H9 (cell line): ENCODE measurements around the gene ZMYND8. TPM values are rescaled to one million over a fixed set of nuclear protein-coding genes. Genes with fewer than 3 reads are reported as not detected.

Source experiments
- DNase-seq: peaks from one replicate; pipeline ENCODE4 v3.0.0-alpha.2; 2017
- H2AFZ ChIP-seq: one replicate; pipeline ENCODE4 v1.6.1; 2013; ENCODE audit warnings: mild to moderate bottlenecking, low read length, control low read depth, moderate library complexity
- H2AK5ac ChIP-seq: 2 replicates; pipeline ENCODE4 v1.6.1; 2013; ENCODE audit warnings: low read length, control low read depth, mixed read lengths; ENCODE audit not compliant: insufficient read length
- H2BK120ac ChIP-seq: one replicate; pipeline ENCODE4 v1.6.1; 2013; ENCODE audit warnings: low read depth, mild to moderate bottlenecking, low read length, control low read depth, inconsistent platforms; ENCODE audit not compliant: poor library complexity, severe bottlenecking
- H2BK12ac ChIP-seq: 2 replicates; pipeline ENCODE4 v1.6.1; 2013; ENCODE audit warnings: low read length, control low read depth, mixed read lengths, low read depth; ENCODE audit not compliant: insufficient read length
- H2BK15ac ChIP-seq: 2 replicates; pipeline ENCODE4 v1.6.1; 2013; ENCODE audit warnings: low read depth, low read length, control low read depth
- H2BK20ac ChIP-seq: one replicate; pipeline ENCODE4 v1.6.1; 2013; ENCODE audit warnings: low read depth, mild to moderate bottlenecking, low read length, control low read depth, inconsistent platforms; ENCODE audit not compliant: poor library complexity, severe bottlenecking
- H2BK5ac ChIP-seq: 2 replicates; pipeline ENCODE4 v1.6.1; 2013; ENCODE audit warnings: low read length, control low read depth, mixed read lengths; ENCODE audit not compliant: insufficient read length
- H3K14ac ChIP-seq: 2 replicates; pipeline ENCODE4 v1.6.1; 2013; ENCODE audit warnings: low read length, control low read depth; ENCODE audit not compliant: insufficient read depth
- H3K18ac ChIP-seq: 2 replicates; pipeline ENCODE4 v1.6.1; 2013; ENCODE audit warnings: low read depth, mild to moderate bottlenecking, mixed read lengths, low read length, control low read depth; ENCODE audit not compliant: insufficient read length
- H3K23ac ChIP-seq: 2 replicates; pipeline ENCODE4 v1.6.1; 2013; ENCODE audit warnings: low read length, control low read depth, mixed read lengths, low read depth; ENCODE audit not compliant: insufficient read length
- H3K23me2 ChIP-seq: 2 replicates; pipeline ENCODE4 v1.6.1; 2013; ENCODE audit warnings: low read depth, mild to moderate bottlenecking, mixed read lengths, low read length, control low read depth; ENCODE audit not compliant: insufficient read length, poor library complexity, severe bottlenecking
- H3K27ac ChIP-seq: 2 replicates; pipeline ENCODE4 v1.5.1; 2013; ENCODE audit warnings: low read length, control low read depth, mixed read lengths, low read depth; ENCODE audit not compliant: insufficient read length
- H3K27me3 ChIP-seq: 2 replicates; pipeline ENCODE4 v1.6.1; 2013; ENCODE audit warnings: low read length, control low read depth, inconsistent platforms; ENCODE audit not compliant: insufficient read depth
- H3K4ac ChIP-seq: 2 replicates; pipeline ENCODE4 v1.6.1; 2013; ENCODE audit warnings: low read depth, mild to moderate bottlenecking, control low read depth, inconsistent platforms, low read length, moderate library complexity
- H3K4me1 ChIP-seq: 2 replicates; pipeline ENCODE4 v1.6.1; 2013; ENCODE audit warnings: low read length, control low read depth, inconsistent platforms; ENCODE audit not compliant: insufficient read depth
- H3K4me2 ChIP-seq: 2 replicates; pipeline ENCODE4 v1.6.1; 2013; ENCODE audit warnings: low read length, control low read depth, mixed read lengths; ENCODE audit not compliant: insufficient read length, insufficient read depth
- H3K56ac ChIP-seq: 2 replicates; pipeline ENCODE4 v1.6.1; 2013; ENCODE audit warnings: low read depth, mild to moderate bottlenecking, mixed read lengths, low read length, control low read depth; ENCODE audit not compliant: insufficient read length
- H3K79me1 ChIP-seq: 2 replicates; pipeline ENCODE4 v1.6.1; 2013; ENCODE audit warnings: low read depth, mild to moderate bottlenecking, moderate library complexity, low read length, control low read depth, inconsistent platforms; ENCODE audit not compliant: insufficient read depth, poor library complexity, severe bottlenecking
- H3K79me2 ChIP-seq: 2 replicates; pipeline ENCODE4 v1.6.1; 2013; ENCODE audit warnings: low read length, control low read depth, inconsistent platforms; ENCODE audit not compliant: insufficient read depth
- H3K9ac ChIP-seq: 2 replicates; pipeline ENCODE4 v1.6.1; 2013; ENCODE audit warnings: low read length, control low read depth, mixed read lengths; ENCODE audit not compliant: insufficient read length; ENCODE audit errors: extremely low read depth
- H3K9me3 ChIP-seq: one replicate; pipeline ENCODE4 v1.6.1; 2013; ENCODE audit warnings: low read depth, low read length, inconsistent platforms; ENCODE audit not compliant: control insufficient read depth
- H3T11ph ChIP-seq: one replicate; pipeline ENCODE4 v1.6.1; 2013; ENCODE audit warnings: mild to moderate bottlenecking, low read length, control low read depth, inconsistent platforms
- H4K20me1 ChIP-seq: one replicate; pipeline ENCODE4 v1.6.1; 2013; ENCODE audit not compliant: control insufficient read depth, insufficient read length, insufficient read depth
- H4K5ac ChIP-seq: 2 replicates; pipeline ENCODE4 v1.6.1; 2013; ENCODE audit warnings: low read depth, mild to moderate bottlenecking, mixed read lengths, low read length, control low read depth; ENCODE audit not compliant: insufficient read length
- H4K8ac ChIP-seq: replicated peaks from 2 replicates; pipeline ENCODE4 v1.6.1; 2013; ENCODE audit warnings: low read length, control low read depth, mixed read lengths, low read depth; ENCODE audit not compliant: insufficient read length
- H4K91ac ChIP-seq: 2 replicates; pipeline ENCODE4 v1.6.1; 2013; ENCODE audit warnings: low read depth, mild to moderate bottlenecking, moderate library complexity, mixed read lengths, low read length, control low read depth; ENCODE audit not compliant: insufficient read length
- H3K27ac Mint-ChIP-seq, 3 experiments: 2 replicates in 2 of 3; 3 replicates in 1 of 3; pipeline ENCODE4 v1.8.0; 2020 to 2021; ENCODE audit warnings: mixed read lengths in 3 of 3, mild to moderate bottlenecking in 1 of 3, moderate library complexity in 1 of 3
- H3K27me3 Mint-ChIP-seq: 2 replicates; pipeline ENCODE4 v1.8.0; 2021; ENCODE audit warnings: low read depth, mild to moderate bottlenecking, moderate library complexity, mixed read lengths
- H3K36me3 Mint-ChIP-seq, 3 experiments: 2 replicates in 2 of 3; 3 replicates in 1 of 3; pipeline ENCODE4 v1.8.0; 2020 to 2021; ENCODE audit warnings: low read depth in 3 of 3, mixed read lengths in 3 of 3; ENCODE audit not compliant: insufficient read depth in 1 of 3
- H3K4me1 Mint-ChIP-seq, 2 experiments: 2 replicates each; pipeline ENCODE4 v1.8.0; 2020; ENCODE audit warnings: mixed read lengths in 2 of 2
- H3K4me3 Mint-ChIP-seq, 2 experiments: 2 replicates in 1 of 2; 3 replicates in 1 of 2; pipeline ENCODE4 v1.8.0; 2020 to 2021; ENCODE audit warnings: mild to moderate bottlenecking in 2 of 2, mixed read lengths in 2 of 2, moderate library complexity in 1 of 2
- H3K9me3 Mint-ChIP-seq, 2 experiments: 2 replicates in 1 of 2; 3 replicates in 1 of 2; pipeline ENCODE4 v1.8.0; 2020; ENCODE audit warnings: mild to moderate bottlenecking in 2 of 2, mixed read lengths in 2 of 2, moderate library complexity in 1 of 2
- CTCF ChIP-seq: fragments of 200-600 bp; sonication (generic); conservative IDR thresholded peaks from 3 replicates; pipeline ENCODE4 v1.8.0; 2021; ENCODE audit warnings: antibody characterized with exemption, mild to moderate bottlenecking
- WGBS: extraction: QIAGEN DNeasy Blood & Tissue Kit; methylation state at CpG from one replicate; pipeline ENCODE4 v1.1.7; 2013; ENCODE audit warnings: missing lambda C conversion rate, low lambda C conversion rate, mixed read lengths; ENCODE audit not compliant: insufficient read length; ENCODE audit errors: extremely low coverage; 5-methylcytosine and 5-hydroxymethylcytosine counted together
- total RNA-seq: library from RNA; stranded (reverse); gene quantifications from 2 replicates; pipeline ENCODE4 v1.2.1, GENCODE V29; 2021

Gene ZMYND8
- total RNA-seq, 1 experiment from 2014 or later, result 158 TPM

GRCh38 chr20:47304287-47304686 lies 52.2 kb downstream of the ZMYND8 start:
- no peak overlapping the region for H4K91ac ChIP-seq
- H3K9ac ChIP-seq, result no peak overlapping the region
- H2BK20ac ChIP-seq, result no peak overlapping the region
- Mint-ChIP-seq H3K4me1 (peaks cover 28% of the 10 kb centered on the region in 2 experiments), H3K27me3 (no peaks in the 10 kb centered on the region), H3K36me3 (peaks cover 39 to 85% (median 60%) of the 10 kb centered on the region in 3 experiments; a peak in 6 of 7 replicates), H3K4me3 (no peak overlapping the region), H3K9me3 (no peaks in the 10 kb centered on the region), H3K27ac (peak overlapping the region; percentile 61 to 87 (median 87); a peak in 6 of 7 replicates)
- H3K79me2 ChIP-seq, result peaks cover 12% of the 10 kb centered on the region; the same call in 1 of the 2 replicates
- no peaks in the 10 kb centered on the region for H3K27me3 ChIP-seq
- no peak overlapping the region for H4K5ac ChIP-seq
- no peak for TF ChIP-seq CTCF
- no peak overlapping the region for H3K4me2 ChIP-seq
- no peak overlapping the region for H2BK15ac ChIP-seq
- no peak overlapping the region for H2BK12ac ChIP-seq
- WGBS, result no CpG with 5 or more reads among the region's 3 CpGs
- no peak overlapping the region for H4K8ac ChIP-seq
- H2BK120ac ChIP-seq, result no peak overlapping the region
- no peak overlapping the region for H2BK5ac ChIP-seq
- peaks cover 9% of the 10 kb centered on the region for H3K79me1 ChIP-seq
- no peak overlapping the region for H3K56ac ChIP-seq
- H3K9me3 ChIP-seq, result no peaks in the 10 kb centered on the region
- no peak for DNase-seq
- no peak overlapping the region for H3K27ac ChIP-seq
- H3K14ac ChIP-seq, result no peak overlapping the region
- no peaks in the 10 kb centered on the region for H4K20me1 ChIP-seq
- H3K18ac ChIP-seq, result no peak overlapping the region
- H2AK5ac ChIP-seq, result no peak overlapping the region
- H3K23ac ChIP-seq, result no peak overlapping the region
- no peaks in the 10 kb centered on the region for H3K4me1 ChIP-seq
- H3K23me2 ChIP-seq, result no peaks in the 10 kb centered on the region
- no peak overlapping the region for H3T11ph ChIP-seq
- no peak overlapping the region for H2AFZ ChIP-seq
- no peak overlapping the region for H3K4ac ChIP-seq
